Caco-2 (cell line): Measurements from ENCODE around the gene BIRC7. TPM values are rescaled to one million over a fixed set of nuclear protein-coding genes. Genes with fewer than 3 reads are reported as not detected.

ENCODE experiments used
- BruUV-seq: library from RNA; stranded (reverse); fragments of 400-500 nt; replicated peaks from 2 replicates; lab custom pipeline; 2021; lab: Mats Ljungman, UMichigan
- CTCF ChIA-PET: fragments of 300-600 bp; sonication (Branson Sonifier 250); formaldehyde crosslinking; loops from one replicate; lab custom pipeline; 2022; ENCODE audit warnings: antibody characterized with exemption; lab: Charles Lee
- POLR2A ChIA-PET: fragments of 300-600 bp; sonication (Branson Sonifier 250); formaldehyde crosslinking; loops from one replicate; lab custom pipeline; 2022; ENCODE audit warnings: antibody characterized with exemption; lab: Charles Lee
- DNase-seq, 2 experiments: peaks; one replicate each; pipeline versions ENCODE4 v3.0.0 to v3.0.0-alpha.2; 2020 to 2022
- H3K27me3 ChIP-seq: replicated peaks from 2 replicates; pipeline ENCODE4 v1.6.0; 2011; ENCODE audit warnings: low read length; ENCODE audit not compliant: control insufficient read depth, insufficient read depth
- H3K36me3 ChIP-seq: 2 replicates; pipeline ENCODE4 v1.5.1; 2011; ENCODE audit warnings: low read length; ENCODE audit not compliant: control insufficient read depth, insufficient read depth
- H3K4me1 ChIP-seq: fragments of 250-450 bp; sonication (Bioruptor Pico); 2 replicates; pipeline ENCODE4 v1.5.1; 2020; ENCODE audit warnings: mild to moderate bottlenecking
- H3K4me3 ChIP-seq: 2 replicates; pipeline ENCODE4 v1.5.1; 2011; ENCODE audit warnings: low read depth, mild to moderate bottlenecking, control low read depth, low read length
- H3K9me3 ChIP-seq: fragments of 250-450 bp; sonication (Bioruptor Pico); 2 replicates; pipeline ENCODE4 v1.5.1; 2020; ENCODE audit warnings: mild to moderate bottlenecking, moderate library complexity
- H3K27ac Mint-ChIP-seq: one replicate; pipeline ENCODE4 v1.8.0; 2022; ENCODE audit warnings: mixed read lengths; ENCODE audit not compliant: unreplicated experiment
- H3K27me3 Mint-ChIP-seq: one replicate; pipeline ENCODE4 v1.8.0; 2022; ENCODE audit warnings: mixed read lengths; ENCODE audit not compliant: insufficient read depth, unreplicated experiment
- H3K36me3 Mint-ChIP-seq: one replicate; pipeline ENCODE4 v1.8.0; 2022; ENCODE audit warnings: mild to moderate bottlenecking, mixed read lengths; ENCODE audit not compliant: insufficient read depth, unreplicated experiment
- H3K4me1 Mint-ChIP-seq: one replicate; pipeline ENCODE4 v1.8.0; 2022; ENCODE audit warnings: low read depth, mixed read lengths; ENCODE audit not compliant: unreplicated experiment
- H3K4me3 Mint-ChIP-seq: one replicate; pipeline ENCODE4 v1.8.0; 2022; ENCODE audit warnings: mild to moderate bottlenecking, moderate library complexity, mixed read lengths; ENCODE audit not compliant: unreplicated experiment
- H3K9me3 Mint-ChIP-seq: one replicate; pipeline ENCODE4 v1.8.0; 2022; ENCODE audit warnings: mixed read lengths; ENCODE audit not compliant: unreplicated experiment
- intact Hi-C: fragments of 100-400 bp; cut with micrococcal nuclease; formaldehyde crosslinking; loops from one replicate; pipeline ENCODE4 v1.10.0; 2022; ENCODE audit not compliant: unreplicated experiment
- total RNA-seq: library from RNA; stranded (reverse); gene quantifications from 2 replicates; pipeline ENCODE4 v1.2.3, GENCODE V29; 2022
- TF ChIP-seq, protein P1 (sequence below), 2 experiments: fragments of 200-600 bp in 1 of 2; IDR thresholded peaks; 1 replicate in 1 of 2; 2 replicates in 1 of 2; pipeline versions ENCODE4 v1.5.1 to v1.8.0; 2011 to 2022; ENCODE audit warnings: antibody characterized with exemption in 1 of 2, control low read depth in 1 of 2, inconsistent platforms in 1 of 2, low read depth in 1 of 2, low read length in 1 of 2, mild to moderate bottlenecking in 1 of 2, moderate library complexity in 1 of 2; ENCODE audit not compliant: insufficient read depth in 1 of 2, severe bottlenecking in 1 of 2, unreplicated experiment in 1 of 2

BIRC7 gene
- total RNA-seq, 1 experiment from 2014 or later, result 0.54 TPM

DNA sequence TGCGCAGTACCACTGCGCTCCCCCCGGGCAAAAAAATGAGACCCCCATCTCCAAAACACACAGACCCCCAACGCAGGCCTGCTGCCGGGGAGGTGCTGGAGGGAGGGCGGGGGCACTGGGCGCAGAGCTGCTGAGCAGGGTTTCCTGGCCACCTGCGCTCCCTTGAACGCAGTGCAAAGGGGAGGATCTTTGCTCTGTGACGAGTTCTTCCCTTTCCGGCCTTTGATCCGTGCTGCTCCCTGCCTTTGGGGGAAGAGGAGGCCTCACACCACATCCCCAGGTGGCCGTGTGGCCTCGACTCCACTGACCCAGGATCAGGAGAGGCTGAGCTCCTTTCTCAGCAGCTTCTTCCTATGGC is 48.4 kb downstream of the BIRC7 start:
- Mint-ChIP-seq H3K36me3 (peaks cover 99% of the 10 kb centered on the region), H3K4me1 (no peaks in the 10 kb centered on the region), H3K4me3 (no peak overlapping the region), H3K27ac (no peak overlapping the region), H3K27me3 (no peaks in the 10 kb centered on the region), H3K9me3 (no peaks in the 10 kb centered on the region)
- no peak overlapping the region for H3K4me3 ChIP-seq
- CTCF ChIA-PET, result interaction anchor here (1.2 to 3.8 kb wide), 2 partner anchors 12 to 61 kb away, joined by 3 to 18 read pairs; no protein-coding TSS in a partner anchor
- H3K36me3 ChIP-seq, result peaks cover 7% of the 10 kb centered on the region
- TF ChIP-seq, protein P1, sequence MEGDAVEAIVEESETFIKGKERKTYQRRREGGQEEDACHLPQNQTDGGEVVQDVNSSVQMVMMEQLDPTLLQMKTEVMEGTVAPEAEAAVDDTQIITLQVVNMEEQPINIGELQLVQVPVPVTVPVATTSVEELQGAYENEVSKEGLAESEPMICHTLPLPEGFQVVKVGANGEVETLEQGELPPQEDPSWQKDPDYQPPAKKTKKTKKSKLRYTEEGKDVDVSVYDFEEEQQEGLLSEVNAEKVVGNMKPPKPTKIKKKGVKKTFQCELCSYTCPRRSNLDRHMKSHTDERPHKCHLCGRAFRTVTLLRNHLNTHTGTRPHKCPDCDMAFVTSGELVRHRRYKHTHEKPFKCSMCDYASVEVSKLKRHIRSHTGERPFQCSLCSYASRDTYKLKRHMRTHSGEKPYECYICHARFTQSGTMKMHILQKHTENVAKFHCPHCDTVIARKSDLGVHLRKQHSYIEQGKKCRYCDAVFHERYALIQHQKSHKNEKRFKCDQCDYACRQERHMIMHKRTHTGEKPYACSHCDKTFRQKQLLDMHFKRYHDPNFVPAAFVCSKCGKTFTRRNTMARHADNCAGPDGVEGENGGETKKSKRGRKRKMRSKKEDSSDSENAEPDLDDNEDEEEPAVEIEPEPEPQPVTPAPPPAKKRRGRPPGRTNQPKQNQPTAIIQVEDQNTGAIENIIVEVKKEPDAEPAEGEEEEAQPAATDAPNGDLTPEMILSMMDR (IDR thresholded peaks at IDR 0.05; ENCODE audit: insufficient read depth in 1 of 2, low read depth in 1 of 2, low read length in 1 of 2, severe bottlenecking in 1 of 2, unreplicated experiment in 1 of 2), result no peak
- BruUV-seq, result no TSS peak
- POLR2A ChIA-PET, result interaction anchor here (0.6 to 1.5 kb wide), 2 partner anchors 11 to 797 kb away, joined by 3 to 4 read pairs; partner anchors contain the start of gene ARFGAP1
- no peak for DNase-seq
- H3K9me3 ChIP-seq, result no peaks in the 10 kb centered on the region
- no peaks in the 10 kb centered on the region for H3K27me3 ChIP-seq
- H3K4me1 ChIP-seq, result no peaks in the 10 kb centered on the region
- intact Hi-C loops, result no loop called here

DNA sequence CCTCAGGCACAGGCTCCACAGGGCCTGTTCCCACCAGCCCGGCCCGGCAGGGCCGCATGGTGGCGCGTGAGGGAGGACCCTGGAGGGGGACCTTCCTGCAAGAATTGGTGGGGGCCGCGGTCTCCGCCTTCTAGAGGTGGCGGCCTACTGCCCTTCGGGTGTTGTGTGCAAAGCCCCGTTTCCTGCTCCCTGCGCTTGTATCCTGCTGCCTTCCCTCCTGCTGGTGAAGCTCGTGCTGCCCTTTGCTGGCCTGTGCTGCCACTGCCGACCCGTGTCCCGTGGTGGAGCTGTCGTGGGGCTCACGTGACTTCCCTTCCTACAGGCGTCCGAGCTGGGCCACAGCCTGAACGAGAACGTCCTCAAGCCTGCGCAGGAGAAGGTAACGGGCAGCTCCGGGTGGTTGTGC is 48.8 kb downstream of the BIRC7 start:
- CTCF ChIA-PET, result interaction anchor here (1.2 to 3.8 kb wide), 2 partner anchors 11 to 61 kb away, joined by 3 to 18 read pairs; no protein-coding TSS in a partner anchor

DNA sequence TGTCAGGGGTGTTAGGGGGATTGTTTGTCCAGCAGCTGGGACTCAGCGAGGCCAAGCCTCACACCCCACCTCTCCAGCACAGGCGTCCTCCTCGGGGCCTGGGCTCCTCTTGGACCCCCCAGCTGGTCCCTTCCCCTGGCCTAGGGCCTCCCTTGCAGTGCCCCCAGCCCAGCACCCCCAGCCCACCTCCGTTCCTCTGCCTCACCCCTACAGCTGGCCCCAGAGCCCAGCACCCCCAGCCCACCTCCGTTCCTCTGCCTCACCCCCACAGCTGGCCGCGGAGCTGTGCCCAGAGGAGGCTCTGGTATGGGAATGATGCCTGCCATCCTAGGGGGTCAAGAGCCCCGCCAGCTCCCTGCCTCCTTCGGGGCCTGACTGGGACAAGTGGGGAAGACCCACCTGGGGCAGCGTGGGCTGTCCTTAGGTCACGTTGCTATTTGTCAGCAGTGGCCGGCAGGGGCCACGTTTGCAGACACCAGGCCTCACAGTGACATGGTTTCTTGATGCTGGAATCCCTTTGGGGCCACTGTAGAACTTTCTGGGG is 49.3 kb downstream of the BIRC7 start:
- Histone ChIP-seq H3K4me1 (no peaks in the 10 kb centered on the region), H3K36me3 (peaks cover 5% of the 10 kb centered on the region), H3K27me3 (no peaks in the 10 kb centered on the region), H3K9me3 (no peaks in the 10 kb centered on the region), H3K4me3 (no peak overlapping the region)
- no peaks in the 10 kb centered on the region for H3K27me3 Mint-ChIP-seq
- peak overlapping the region; percentile 47 for H3K27ac Mint-ChIP-seq
- no peaks in the 10 kb centered on the region for H3K4me1 Mint-ChIP-seq
- intact Hi-C loops, result no loop called here
- H3K36me3 Mint-ChIP-seq, result peaks cover 99% of the 10 kb centered on the region
- H3K4me3 Mint-ChIP-seq, result no peak overlapping the region
- DNase-seq, result no peak
- POLR2A ChIA-PET, result interaction anchor here (1.5 kb wide), 1 partner anchor 12 kb away, joined by 3 read pairs; the partner anchor contains the start of gene ARFGAP1
- no TSS peak for BruUV-seq
- CTCF ChIA-PET, result interaction anchor here (0.6 to 3.8 kb wide), 4 partner anchors 11 to 193 kb away, joined by 3 to 18 read pairs (median 4); no protein-coding TSS in a partner anchor
- H3K9me3 Mint-ChIP-seq, result no peaks in the 10 kb centered on the region
- TF ChIP-seq, protein P1 (IDR thresholded peaks at IDR 0.05; ENCODE audit: insufficient read depth in 1 of 2, low read depth in 1 of 2, low read length in 1 of 2, severe bottlenecking in 1 of 2, unreplicated experiment in 1 of 2), result no peak

More for the DNA sequence above, 48.8 kb downstream of the BIRC7 start:
- H3K4me3 Mint-ChIP-seq, result no peak overlapping the region
- Histone ChIP-seq H3K4me3 (no peak overlapping the region), H3K4me1 (no peaks in the 10 kb centered on the region), H3K9me3 (no peaks in the 10 kb centered on the region), H3K36me3 (peaks cover 7% of the 10 kb centered on the region), H3K27me3 (no peaks in the 10 kb centered on the region)
- peak overlapping the region; percentile 47 for H3K27ac Mint-ChIP-seq
- H3K9me3 Mint-ChIP-seq, result no peaks in the 10 kb centered on the region
- intact Hi-C loops, result no loop called here
- H3K27me3 Mint-ChIP-seq, result no peaks in the 10 kb centered on the region
- TF ChIP-seq, protein P1 (IDR thresholded peaks at IDR 0.05; ENCODE audit: insufficient read depth in 1 of 2, low read depth in 1 of 2, low read length in 1 of 2, severe bottlenecking in 1 of 2, unreplicated experiment in 1 of 2), result no peak
- DNase-seq, result no peak
- POLR2A ChIA-PET, result interaction anchor here (0.6 to 1.5 kb wide), 2 partner anchors 12 to 797 kb away, joined by 3 to 4 read pairs; partner anchors contain the start of gene ARFGAP1
- no TSS peak for BruUV-seq
- no peaks in the 10 kb centered on the region for H3K4me1 Mint-ChIP-seq
- H3K36me3 Mint-ChIP-seq, result peaks cover 99% of the 10 kb centered on the region
